Tibial artery (tissue), 4 donors: ENCODE measurements around the gene ANP32A.

Experiments used
- DNase-seq, 2 donors: peaks; one replicate each; pipeline ENCODE4 v3.0.0-alpha.2; 2019
- H3K27ac ChIP-seq, 2 donors: fragments of 200-600 bp; sonication (generic) in 1 of 2; 1 replicate in 1 of 2; 2 replicates in 1 of 2; pipeline ENCODE4 v1.5.1; 2018 to 2019; ENCODE audit warnings: mild to moderate bottlenecking in 1 of 2
- H3K27me3 ChIP-seq, 2 donors: fragments of 200-600 bp; sonication (generic) in 1 of 2; one replicate each; pipeline versions ENCODE4 v1.5.1 to v1.6.0; 2016 to 2019
- H3K36me3 ChIP-seq, 3 donors: fragments of 200-600 bp; sonication (generic) in 2 of 3; one replicate each; pipeline ENCODE4 v1.5.1; 2016 to 2019; ENCODE audit warnings: mild to moderate bottlenecking in 2 of 3
- H3K4me1 ChIP-seq, 4 donors: fragments of 200-600 bp; sonication (generic) in 2 of 4; 1 replicate in 3 of 4; 2 replicates in 1 of 4; pipeline ENCODE4 v1.5.1; 2016 to 2019
- H3K4me3 ChIP-seq, 2 donors: fragments of 200-600 bp; sonication (generic) in 1 of 2; 1 replicate in 1 of 2; 2 replicates in 1 of 2; pipeline ENCODE4 v1.5.1; 2018 to 2019; ENCODE audit warnings: mild to moderate bottlenecking in 2 of 2
- H3K9me3 ChIP-seq, 3 donors: fragments of 200-600 bp; sonication (generic) in 1 of 3; one replicate each; pipeline ENCODE4 v1.5.1; 2016 to 2019
- CTCF ChIP-seq, 2 experiments: fragments of 200-600 bp in 1 of 2; fragments of 450-650 bp in 1 of 2; IDR thresholded peaks; one replicate each; pipeline ENCODE4 v1.5.1; 2017 to 2019; ENCODE audit warnings: antibody characterized with exemption in 2 of 2, mild to moderate bottlenecking in 1 of 2, moderate library complexity in 1 of 2
- intact Hi-C: fragments of 100-400 bp; cut with DNase I; formaldehyde crosslinking; loops from one replicate; pipeline ENCODE4 v1.15.0; 2023; ENCODE audit warnings: low total_unique reads

The ANP32A gene

DNA sequence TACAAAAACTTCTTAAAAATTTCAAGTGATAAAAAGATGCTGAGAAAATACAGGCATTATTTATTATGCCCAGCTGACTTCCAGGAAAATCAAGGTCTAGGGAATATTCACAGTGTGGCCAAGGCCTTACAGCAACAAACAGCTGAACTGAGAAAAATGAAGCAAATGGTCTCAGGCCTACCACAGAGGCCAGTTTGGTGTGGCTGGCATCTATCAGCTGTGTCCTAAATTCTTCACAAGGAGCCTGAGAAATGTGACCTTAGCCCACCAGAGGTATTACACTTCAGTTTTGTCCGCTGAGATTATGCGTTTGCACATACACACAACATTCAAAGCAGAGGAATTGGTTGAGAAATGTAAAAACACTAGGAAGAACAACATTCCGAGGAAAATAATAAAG is 77.4 kb downstream of the ANP32A start:
- Histone ChIP-seq H3K27ac (no peak overlapping the region), H3K27me3 (no peaks in the 10 kb centered on the region), H3K4me3 (no peak overlapping the region), H3K36me3 (no peaks in the 10 kb centered on the region), H3K9me3 (no peaks in the 10 kb centered on the region), H3K4me1 (no peaks in the 10 kb centered on the region)
- no peak for DNase-seq
- intact Hi-C loops, result no loop called here
- no peak for TF ChIP-seq CTCF (IDR thresholded peaks at IDR 0.05)

- DNase-seq, result no peak
- intact Hi-C loops, result no loop called here
- no peak for TF ChIP-seq CTCF (IDR thresholded peaks at IDR 0.05)
Measured at GRCh38 chr15:68739390-68740080, 81.2 kb downstream of the ANP32A start.

DNA sequence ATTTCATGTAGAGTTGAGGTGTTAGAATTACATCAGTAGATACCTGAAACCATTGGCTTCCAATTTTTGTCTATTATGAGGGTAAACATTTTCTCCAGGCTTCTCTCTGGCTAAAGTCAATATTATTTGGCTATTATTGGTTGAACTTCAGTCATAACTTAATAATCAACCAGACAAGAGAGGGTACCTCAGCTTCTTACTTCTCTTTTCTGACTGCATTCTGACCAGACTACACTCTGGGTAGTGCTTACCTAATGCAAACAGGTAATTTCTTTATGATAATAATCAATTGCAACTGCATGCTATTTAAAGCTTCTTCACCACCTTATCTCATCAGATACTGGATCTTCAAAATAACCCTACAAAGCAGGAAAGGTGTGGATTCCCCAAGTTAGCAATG is 85.1 kb downstream of the ANP32A start:
- no peak for TF ChIP-seq CTCF (IDR thresholded peaks at IDR 0.05)
- H3K9me3 ChIP-seq, result no peaks in the 10 kb centered on the region
- no peaks in the 10 kb centered on the region for H3K36me3 ChIP-seq
- H3K27ac ChIP-seq, result no peak overlapping the region
- intact Hi-C loops, result no loop called here
- no peaks in the 10 kb centered on the region for H3K27me3 ChIP-seq
- H3K4me3 ChIP-seq, result no peak overlapping the region
- no peak for DNase-seq
- H3K4me1 ChIP-seq, result peaks cover 0 to under 1% (median 0%) of the 10 kb centered on the region in 4 donors

More at GRCh38 chr15:68739390-68740080, 81.2 kb downstream of the ANP32A start:
- no peak overlapping the region for H3K4me3 ChIP-seq
- no peak overlapping the region for H3K27ac ChIP-seq
- no peaks in the 10 kb centered on the region for H3K4me1 ChIP-seq
- no peaks in the 10 kb centered on the region for H3K27me3 ChIP-seq
- no peaks in the 10 kb centered on the region for H3K36me3 ChIP-seq
- no peaks in the 10 kb centered on the region for H3K9me3 ChIP-seq

- intact Hi-C loops, result no loop called here
- TF ChIP-seq CTCF (IDR thresholded peaks at IDR 0.05), result no peak
- DNase-seq, result no peak
- Histone ChIP-seq H3K27ac (no peak overlapping the region), H3K9me3 (no peaks in the 10 kb centered on the region), H3K27me3 (no peaks in the 10 kb centered on the region), H3K4me1 (peaks cover 0 to 8% (median 5%) of the 10 kb centered on the region in 4 donors), H3K4me3 (no peak overlapping the region), H3K36me3 (no peaks in the 10 kb centered on the region)
Measured at GRCh38 chr15:68734881-68735280, 85.8 kb downstream of the ANP32A start.

DNA sequence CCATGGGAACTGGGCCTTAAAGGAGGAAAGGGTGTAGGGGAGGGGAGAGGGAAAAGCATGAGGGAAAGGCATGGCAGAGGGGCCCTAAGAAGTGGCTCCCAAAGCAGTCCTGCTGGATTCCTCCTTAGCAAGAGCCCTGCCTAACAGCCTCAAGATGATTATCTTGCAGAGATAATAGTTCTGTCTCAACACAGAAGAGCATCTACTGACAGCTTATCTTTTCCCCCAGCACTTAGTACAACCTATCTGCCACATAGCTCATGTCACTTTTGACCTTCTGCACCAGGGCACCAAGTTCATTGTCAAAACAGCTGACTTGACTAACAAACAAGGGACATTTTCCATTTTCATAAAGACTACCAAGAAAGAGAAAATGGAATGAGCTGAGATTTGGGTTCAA is 86.3 kb downstream of the ANP32A start:
- H3K4me1 ChIP-seq, result peaks cover 0 to 13% (median 8%) of the 10 kb centered on the region in 4 donors
- H3K27me3 ChIP-seq, result no peaks in the 10 kb centered on the region
- intact Hi-C loops, result no loop called here
- no peaks in the 10 kb centered on the region for H3K36me3 ChIP-seq
- no peak for TF ChIP-seq CTCF (IDR thresholded peaks at IDR 0.05)
- H3K9me3 ChIP-seq, result no peaks in the 10 kb centered on the region
- H3K27ac ChIP-seq, result no peak overlapping the region
- no peak for DNase-seq
- no peak overlapping the region for H3K4me3 ChIP-seq
